ENCODE measurements around the gene MACROD1.

DNA sequence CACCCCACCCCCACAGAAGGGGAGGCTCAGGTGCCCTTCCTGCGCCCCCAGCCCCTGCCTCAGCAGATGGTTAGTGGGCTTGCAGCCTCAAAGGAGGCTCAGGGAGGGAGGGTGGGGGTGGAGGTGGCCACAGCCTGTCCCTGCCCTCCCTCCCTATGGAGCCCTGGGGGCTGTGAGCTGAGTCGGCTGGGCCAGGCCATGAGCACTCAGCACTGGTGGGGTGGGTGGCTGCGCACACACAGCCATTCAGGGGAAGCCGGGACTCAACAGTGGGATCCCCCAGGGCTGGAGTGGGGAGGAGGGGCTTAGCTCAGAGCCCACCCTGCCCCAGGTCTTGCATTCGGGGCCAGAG is 80.0 kb downstream of the MACROD1 start:
- TF ChIP-seq, protein P1, sequence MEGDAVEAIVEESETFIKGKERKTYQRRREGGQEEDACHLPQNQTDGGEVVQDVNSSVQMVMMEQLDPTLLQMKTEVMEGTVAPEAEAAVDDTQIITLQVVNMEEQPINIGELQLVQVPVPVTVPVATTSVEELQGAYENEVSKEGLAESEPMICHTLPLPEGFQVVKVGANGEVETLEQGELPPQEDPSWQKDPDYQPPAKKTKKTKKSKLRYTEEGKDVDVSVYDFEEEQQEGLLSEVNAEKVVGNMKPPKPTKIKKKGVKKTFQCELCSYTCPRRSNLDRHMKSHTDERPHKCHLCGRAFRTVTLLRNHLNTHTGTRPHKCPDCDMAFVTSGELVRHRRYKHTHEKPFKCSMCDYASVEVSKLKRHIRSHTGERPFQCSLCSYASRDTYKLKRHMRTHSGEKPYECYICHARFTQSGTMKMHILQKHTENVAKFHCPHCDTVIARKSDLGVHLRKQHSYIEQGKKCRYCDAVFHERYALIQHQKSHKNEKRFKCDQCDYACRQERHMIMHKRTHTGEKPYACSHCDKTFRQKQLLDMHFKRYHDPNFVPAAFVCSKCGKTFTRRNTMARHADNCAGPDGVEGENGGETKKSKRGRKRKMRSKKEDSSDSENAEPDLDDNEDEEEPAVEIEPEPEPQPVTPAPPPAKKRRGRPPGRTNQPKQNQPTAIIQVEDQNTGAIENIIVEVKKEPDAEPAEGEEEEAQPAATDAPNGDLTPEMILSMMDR (IDR thresholded peaks at IDR 0.05), result no peak
- TF ChIP-seq POLR2A (IDR thresholded peaks at IDR 0.05) (no peak), POLR2AphosphoS5 (IDR thresholded peaks at IDR 0.05) (no peak)
